HCT116 (cell line): ENCODE data around the gene LHPP. TPM values are rescaled to one million over a fixed set of nuclear protein-coding genes. Genes with fewer than 3 reads are reported as not detected.

ENCODE experiments used
- ATAC-seq: fragments of 200-7000 bp; cut with Tn5 transposase; 2 replicates; pipeline ENCODE4 v1.9.1; 2020; ENCODE audit warnings: mild to moderate bottlenecking, moderate library complexity
- BruUV-seq: library from RNA; stranded (reverse); fragments of 400-500 nt; replicated peaks from 2 replicates; lab custom pipeline; 2021; lab: Mats Ljungman, UMichigan
- CTCF ChIA-PET: fragments of 300-600 bp; sonication (Branson Sonifier 250); formaldehyde crosslinking; loops from one replicate; lab custom pipeline; 2021; ENCODE audit warnings: antibody characterized with exemption; lab: Charles Lee
- POLR2A ChIA-PET: fragments of 300-600, 350-600 bp; sonication (Branson Sonifier 250); formaldehyde crosslinking; loops from one replicate; lab custom pipeline; 2021; ENCODE audit warnings: antibody characterized with exemption; lab: Charles Lee
- RAD21 ChIA-PET, 2 experiments: fragments of 300-600 bp; sonication (Branson Sonifier 250); formaldehyde crosslinking; loops; one replicate each; lab custom pipeline; 2023; ENCODE audit warnings: low total read pairs in 2 of 2; ENCODE audit not compliant: uncharacterized antibody in 2 of 2, unreplicated experiment in 2 of 2, low non-redundant PET in 1 of 2; lab: Charles Lee
- DNase-seq: peaks from one replicate; pipeline ENCODE4 v3.0.0-alpha.2; 2010; ENCODE audit warnings: low read depth, low spot score
- H2AFZ ChIP-seq: fragments of 200-600 bp; shearing (Covaris generic), sonication (generic); 2 replicates; pipeline ENCODE4 v1.6.1; 2017; ENCODE audit warnings: low read depth, mixed run types, mixed read lengths, antibody characterized with exemption, low read length; ENCODE audit not compliant: poor library complexity, severe bottlenecking
- H3K27ac ChIP-seq: 2 replicates; pipeline ENCODE4 v1.5.1; 2012; ENCODE audit warnings: low read depth, low read length
- H3K27me3 ChIP-seq: fragments of 200-600 bp; sonication (generic); 2 replicates; pipeline ENCODE4 v1.6.1; 2016; ENCODE audit warnings: mixed run types, low read length, mixed read lengths; ENCODE audit not compliant: insufficient read depth
- H3K36me3 ChIP-seq, 2 experiments: fragments of 200-500 bp in 1 of 2; fragments of 200-600 bp in 1 of 2; sonication (Bioruptor generic) in 1 of 2; sonication (generic) in 1 of 2; 2 replicates each; pipeline versions ENCODE4 v1.5.1 to v1.6.1; 2014 to 2016; ENCODE audit warnings: low read length in 2 of 2, inconsistent platforms in 1 of 2, mixed read lengths in 1 of 2, mixed run types in 1 of 2; ENCODE audit not compliant: insufficient read depth in 2 of 2, control insufficient read depth in 1 of 2
- H3K4me1 ChIP-seq, 2 experiments: fragments of 200-600 bp in 1 of 2; sonication (generic) in 1 of 2; 2 replicates each; pipeline versions ENCODE4 v1.5.1 to v1.6.1; 2012 to 2017; ENCODE audit warnings: low read length in 2 of 2, inconsistent platforms in 1 of 2, mild to moderate bottlenecking in 1 of 2, mixed read lengths in 1 of 2, mixed run types in 1 of 2, moderate library complexity in 1 of 2; ENCODE audit not compliant: insufficient read depth in 2 of 2, control insufficient read depth in 1 of 2
- H3K4me2 ChIP-seq: fragments of 200-600 bp; sonication (generic); 2 replicates; pipeline ENCODE4 v1.6.1; 2017; ENCODE audit warnings: mixed run types, low read length, mixed read lengths
- H3K4me3 ChIP-seq, 2 experiments: fragments of 200-600 bp in 1 of 2; sonication (generic) in 1 of 2; replicated peaks in 1 of 2; 2 replicates each; pipeline ENCODE4 v1.5.1; 2011 to 2016; ENCODE audit warnings: low read length in 2 of 2, control low read depth in 1 of 2, low read depth in 1 of 2, mild to moderate bottlenecking in 1 of 2, mixed read lengths in 1 of 2, mixed run types in 1 of 2
- H3K79me2 ChIP-seq: fragments of 200-600 bp; sonication (generic); 2 replicates; pipeline ENCODE4 v1.6.1; 2017; ENCODE audit warnings: mild to moderate bottlenecking, mixed run types, low read length, moderate library complexity, mixed read lengths; ENCODE audit not compliant: insufficient read depth
- H3K9ac ChIP-seq: fragments of 200-600 bp; sonication (generic); 2 replicates; pipeline ENCODE4 v1.6.1; 2016; ENCODE audit warnings: low read length, mixed read lengths
- H3K9me2 ChIP-seq: fragments of 200-600 bp; sonication (generic), shearing (Covaris generic); 2 replicates; pipeline ENCODE4 v1.6.1; 2017; ENCODE audit warnings: mixed run types, mild to moderate bottlenecking, moderate library complexity; ENCODE audit not compliant: insufficient read depth
- H3K9me3 ChIP-seq, 2 experiments: fragments of 200-500 bp in 1 of 2; fragments of 200-600 bp in 1 of 2; sonication (Bioruptor generic) in 1 of 2; sonication (generic) in 1 of 2; 2 replicates each; pipeline ENCODE4 v1.6.1; 2014 to 2017; ENCODE audit warnings: low read length in 2 of 2, mixed read lengths in 2 of 2, inconsistent platforms in 1 of 2, low read depth in 1 of 2, mild to moderate bottlenecking in 1 of 2, mixed run types in 1 of 2, moderate library complexity in 1 of 2; ENCODE audit not compliant: control insufficient read depth in 1 of 2, insufficient read depth in 1 of 2
- H4K20me1 ChIP-seq: fragments of 200-600 bp; sonication (generic), shearing (Covaris generic); 2 replicates; pipeline ENCODE4 v1.6.1; 2017; ENCODE audit warnings: mixed run types, mild to moderate bottlenecking, moderate library complexity; ENCODE audit not compliant: insufficient read depth
- ATF3 ChIP-seq: IDR thresholded peaks from 2 replicates; pipeline ENCODE4 v1.6.1; 2012
- CBX3 ChIP-seq: IDR thresholded peaks from 2 replicates; pipeline ENCODE4 v1.6.1; 2012; ENCODE audit warnings: low read depth
- CEBPB ChIP-seq: IDR thresholded peaks from 2 replicates; pipeline ENCODE4 v1.6.1; 2012; ENCODE audit warnings: low read depth
- EGR1 ChIP-seq: IDR thresholded peaks from 2 replicates; pipeline ENCODE4 v1.6.1; 2012; ENCODE audit warnings: low read depth
- ELF1 ChIP-seq: IDR thresholded peaks from 2 replicates; pipeline ENCODE4 v1.6.1; 2012; ENCODE audit warnings: low read depth, borderline replicate concordance
- EZH2 ChIP-seq: fragments of 200-600 bp; sonication (generic); IDR thresholded peaks from 2 replicates; pipeline ENCODE4 v1.6.1; 2017; ENCODE audit warnings: antibody characterized with exemption, mixed run types
- EZH2phosphoT487 ChIP-seq: fragments of 200-600 bp; IDR thresholded peaks from 2 replicates; pipeline ENCODE4 v1.6.1; 2018; ENCODE audit warnings: antibody characterized with exemption, borderline replicate concordance
- JUND ChIP-seq: IDR thresholded peaks from 2 replicates; pipeline ENCODE4 v1.6.1; 2012
- POLR2A ChIP-seq: IDR thresholded peaks from 2 replicates; pipeline ENCODE4 v1.7.0; 2011; ENCODE audit warnings: borderline replicate concordance; ENCODE audit not compliant: insufficient read depth, insufficient read length; ENCODE audit errors: extremely low read depth
- POLR2AphosphoS5 ChIP-seq: IDR thresholded peaks from 2 replicates; pipeline ENCODE4 v1.6.1; 2011; ENCODE audit warnings: mild to moderate bottlenecking, low read depth, low read length, moderate library complexity
- RAD21 ChIP-seq: IDR thresholded peaks from 2 replicates; pipeline ENCODE4 v1.6.1; 2012; ENCODE audit warnings: low read depth, mild to moderate bottlenecking
- SP1 ChIP-seq: IDR thresholded peaks from 2 replicates; pipeline ENCODE4 v1.6.1; 2012; ENCODE audit warnings: low read depth
- SRF ChIP-seq: IDR thresholded peaks from 2 replicates; pipeline ENCODE4 v1.6.1; 2012; ENCODE audit warnings: low read depth
- TCF7L2 ChIP-seq: IDR thresholded peaks from 2 replicates; pipeline ENCODE4 v1.7.0; 2011; ENCODE audit warnings: borderline replicate concordance, inconsistent platforms; ENCODE audit not compliant: insufficient read depth, insufficient read length; ENCODE audit errors: extremely low read depth
- YY1 ChIP-seq: IDR thresholded peaks from 2 replicates; pipeline ENCODE4 v1.6.1; 2011; ENCODE audit warnings: low read length, low read depth, moderate library complexity, mild to moderate bottlenecking; ENCODE audit not compliant: insufficient replicate concordance; ENCODE audit errors: extremely low read depth
- ZBTB33 ChIP-seq: IDR thresholded peaks from 2 replicates; pipeline ENCODE4 v1.6.1; 2011; ENCODE audit warnings: mild to moderate bottlenecking, low read length, moderate library complexity; ENCODE audit not compliant: insufficient replicate concordance; ENCODE audit errors: extremely low read depth
- ZFX ChIP-seq: fragments of 450-650 bp; IDR thresholded peaks from 2 replicates; pipeline ENCODE4 v1.6.1; 2017
- intact Hi-C: fragments of 100-400 bp; cut with micrococcal nuclease; formaldehyde crosslinking; loops from 2 replicates; pipeline ENCODE4 v1.10.0; 2022
- total RNA-seq: library from RNA; stranded (reverse); gene quantifications from one replicate; pipeline ENCODE4 v1.2.1, GENCODE V29; 2021; ENCODE audit not compliant: unreplicated experiment

Gene LHPP
- total RNA-seq, 1 experiment from 2014 or later = 45.8 TPM

GRCh38 chr10:124428207-124428777 lies 33.3 kb upstream of the LHPP start:
- BruUV-seq = no TSS peak
- POLR2A ChIA-PET = interaction anchor here (2.3 kb wide), 1 partner anchor 10 kb away, joined by 14 read pairs; the partner anchor contains the start of gene OAT
- H3K4me1 ChIP-seq = no peaks in the 10 kb centered on the region

GRCh38 chr10:124429576-124429975 lies 32.0 kb upstream of the LHPP start:
- Histone ChIP-seq H3K27ac (no peak overlapping the region), H3K9ac (no peak overlapping the region), H3K79me2 (no peaks in the 10 kb centered on the region), H3K9me3 (no peaks in the 10 kb centered on the region), H2AFZ (no peak overlapping the region), H3K4me2 (no peak overlapping the region), H3K27me3 (no peaks in the 10 kb centered on the region), H3K9me2 (no peaks in the 10 kb centered on the region), H3K36me3 (no peaks in the 10 kb centered on the region), H3K4me1 (no peaks in the 10 kb centered on the region), H4K20me1 (no peaks in the 10 kb centered on the region), H3K4me3 (no peak overlapping the region)
- RAD21 ChIA-PET = no interaction called here
- CTCF ChIA-PET = no interaction called here
- ATAC-seq = no peak
- POLR2A ChIA-PET = no interaction called here
- DNase-seq = no peak
- no TSS peak for BruUV-seq
- intact Hi-C loops = no loop called here
- no peak for TF ChIP-seq EZH2phosphoT487
- no peak for TF ChIP-seq ZBTB33
- no peak for TF ChIP-seq POLR2AphosphoS5
- no peak for TF ChIP-seq SP1
- no peak for TF ChIP-seq ELF1
- no peak for TF ChIP-seq POLR2A
- no peak for TF ChIP-seq SRF
- TF ChIP-seq TCF7L2 = no peak
- TF ChIP-seq YY1 = no peak
- no peak for TF ChIP-seq EZH2
- TF ChIP-seq EGR1 = no peak
- no peak for TF ChIP-seq CBX3
- no peak for TF ChIP-seq ZFX
- no peak for TF ChIP-seq ATF3

More at GRCh38 chr10:124428207-124428777, 33.3 kb upstream of the LHPP start:
- no peaks in the 10 kb centered on the region for H3K27me3 ChIP-seq
- no peak for DNase-seq
- H3K9me2 ChIP-seq = no peaks in the 10 kb centered on the region
- H3K4me3 ChIP-seq = no peak overlapping the region
- no peak overlapping the region for H3K4me2 ChIP-seq
- no peak overlapping the region for H3K27ac ChIP-seq
- H3K79me2 ChIP-seq = no peaks in the 10 kb centered on the region
- H3K9ac ChIP-seq = no peak overlapping the region
- no peak for ATAC-seq
- no peaks in the 10 kb centered on the region for H3K36me3 ChIP-seq
- intact Hi-C loops = no loop called here
- ChIA-PET CTCF (interaction anchor here (0.7 kb wide), 1 partner anchor 25 kb away, joined by 3 read pairs; no protein-coding TSS in a partner anchor), RAD21 (interaction anchor here in 1 of 2 experiments (1.4 kb wide), 1 partner anchor 25 kb away, joined by 5 read pairs; no protein-coding TSS in a partner anchor)
- H4K20me1 ChIP-seq = no peaks in the 10 kb centered on the region
- no peak overlapping the region for H2AFZ ChIP-seq
- TF ChIP-seq JUND (no peak), RAD21 (no peak), POLR2A (no peak), ELF1 (no peak), CEBPB (no peak)
- no peaks in the 10 kb centered on the region for H3K9me3 ChIP-seq
